GM12892 (cell line): Measurements from ENCODE around the gene LRRC10.
"Not testable (repeated sequence)": the region's sequence is repeated elsewhere in the genome, so short reads cannot be mapped to it uniquely, and the experiment has no call there.

Experiments
- POLR2A ChIP-seq: IDR thresholded peaks from 2 replicates; pipeline ENCODE4 v1.6.1; 2011; ENCODE audit warnings: low read depth, low read length, control low read depth
- POLR2AphosphoS5 ChIP-seq: IDR thresholded peaks from 2 replicates; pipeline ENCODE4 v1.6.1; 2011; ENCODE audit warnings: low read depth, low read length, control low read depth
- TAF1 ChIP-seq: IDR thresholded peaks from 2 replicates; pipeline ENCODE4 v1.6.1; 2011; ENCODE audit warnings: low read depth, mild to moderate bottlenecking, control low read depth, low read length, borderline replicate concordance

DNA sequence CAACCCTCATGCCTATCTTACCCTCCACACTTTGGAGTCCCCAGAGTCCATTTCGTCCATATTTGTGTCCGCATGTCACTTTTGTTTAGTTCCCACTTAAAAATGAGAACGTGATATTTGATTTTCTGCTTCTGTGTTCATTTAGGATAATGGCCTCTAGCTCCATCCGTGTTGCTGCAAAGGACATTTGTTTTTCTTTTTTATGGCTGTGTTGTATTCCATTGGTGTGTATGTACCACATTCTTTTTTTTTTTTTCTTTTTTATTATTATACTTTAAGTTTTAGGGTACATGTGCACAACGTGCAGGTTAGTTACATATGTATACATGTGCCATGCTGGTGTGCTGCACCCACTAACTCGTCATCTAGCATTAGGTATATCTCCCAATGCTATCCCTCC, 7.2 kb downstream of the LRRC10 start:
- TF ChIP-seq POLR2A, TAF1, POLR2AphosphoS5: not testable (repeated sequence)
